HG03571 (cell line): ENCODE data around the gene KIAA0513.

ENCODE experiments used
- ATAC-seq: cut with Tn5 transposase; IDR thresholded peaks from one replicate; pipeline ENCODE4 v1.9.1; 2021; ENCODE audit not compliant: unreplicated experiment

The KIAA0513 gene

GRCh38 chr16:85066346-85066885 is 38.8 kb downstream of the KIAA0513 start:
- no peak for ATAC-seq

GRCh38 chr16:85067024-85067423 is 39.4 kb downstream of the KIAA0513 start:
- no peak for ATAC-seq

DNA sequence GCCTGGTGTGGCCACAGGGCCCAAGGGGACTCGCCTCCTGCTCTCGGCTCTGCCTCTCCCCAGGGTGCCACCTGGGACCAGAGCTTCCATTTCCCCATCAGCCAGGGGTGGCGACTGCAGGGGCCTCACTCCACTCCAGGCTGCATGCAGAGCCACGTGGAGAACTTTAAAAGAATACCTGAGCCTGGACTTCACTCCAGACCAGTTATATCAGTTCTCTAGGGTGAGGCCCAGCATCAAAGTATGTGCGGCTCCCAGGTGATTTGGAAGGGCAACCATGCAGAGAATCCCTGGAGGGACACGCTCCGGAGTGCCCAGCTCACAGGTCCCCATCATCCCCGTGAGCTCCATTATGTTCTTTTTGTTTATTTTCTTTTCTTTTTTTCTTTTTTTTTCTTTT is 39.8 kb downstream of the KIAA0513 start:
- no peak for ATAC-seq

DNA sequence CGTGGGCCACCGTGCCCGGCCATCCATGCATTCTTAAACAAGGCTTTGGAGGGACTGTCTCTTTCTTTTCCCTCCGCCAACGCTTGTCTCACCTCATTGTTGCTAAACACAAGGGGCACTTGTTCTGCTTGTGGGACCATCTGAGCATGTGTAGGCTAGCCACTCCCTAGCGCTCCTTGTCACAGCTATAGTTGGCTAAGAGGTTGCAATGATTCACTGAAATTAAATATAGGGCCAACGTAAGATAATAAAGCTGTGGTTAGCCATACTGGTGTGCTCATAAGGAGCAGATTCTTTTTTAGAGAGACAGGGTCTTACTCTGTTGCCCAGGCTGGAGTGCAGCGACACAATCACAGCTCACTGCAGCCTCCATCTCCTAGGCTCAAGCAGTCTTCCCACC is 41.2 kb downstream of the KIAA0513 start:
- no peak for ATAC-seq

GRCh38 chr16:85069171-85069570 is 41.6 kb downstream of the KIAA0513 start:
- no peak for ATAC-seq

- no peak for ATAC-seq
Observed at GRCh38 chr16:85072076-85072860, 44.7 kb downstream of the KIAA0513 start.

GRCh38 chr16:85072947-85073346 is 45.4 kb downstream of the KIAA0513 start:
- no peak for ATAC-seq

GRCh38 chr16:85074225-85074914 is 46.8 kb downstream of the KIAA0513 start:
- no peak for ATAC-seq

- no peak for ATAC-seq
Observed at GRCh38 chr16:85075236-85075924, 47.8 kb downstream of the KIAA0513 start.

DNA sequence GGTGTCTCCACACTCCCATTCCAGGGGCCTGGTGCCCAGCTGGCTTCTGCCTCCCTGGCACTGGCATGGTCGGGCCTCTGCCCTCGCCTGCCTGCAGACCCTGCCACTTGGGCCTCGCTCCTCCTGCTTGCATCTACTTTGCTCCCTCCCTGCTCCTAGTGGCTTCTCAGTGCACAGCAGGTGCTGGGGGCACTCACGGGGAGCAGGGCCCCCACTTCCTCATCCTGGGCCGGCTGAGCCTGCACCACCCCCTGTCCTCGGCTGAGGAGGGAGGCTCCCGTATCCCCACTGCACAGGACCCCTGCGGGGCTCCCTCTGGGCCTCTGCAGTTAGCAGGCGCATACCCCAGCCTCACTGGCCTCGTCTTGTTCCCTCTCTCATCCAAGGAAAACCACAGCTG is 49.4 kb downstream of the KIAA0513 start:
- ATAC-seq: no peak

- ATAC-seq: no peak
Observed at GRCh38 chr16:85077576-85078125, 50.1 kb downstream of the KIAA0513 start.

DNA sequence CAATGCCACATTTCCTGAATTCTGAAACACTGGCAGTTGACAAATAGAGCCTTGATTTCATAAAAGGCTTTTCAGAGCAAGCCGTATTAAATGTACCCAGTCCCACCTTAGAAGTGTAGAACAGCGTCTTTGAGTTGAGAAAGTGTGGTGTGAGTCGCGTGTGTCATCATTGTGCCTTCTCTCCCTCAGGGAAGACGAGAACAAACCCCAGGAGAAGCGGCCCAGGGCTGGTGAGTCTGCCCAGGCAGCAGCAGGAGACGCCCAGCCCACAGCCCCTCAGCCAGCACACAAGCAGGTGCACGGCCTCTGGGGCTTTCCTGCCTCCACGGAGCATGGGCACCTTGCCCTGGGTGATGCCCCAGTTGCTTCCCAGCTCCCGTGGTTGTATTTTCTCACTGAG is 50.6 kb downstream of the KIAA0513 start:
- no peak for ATAC-seq

DNA sequence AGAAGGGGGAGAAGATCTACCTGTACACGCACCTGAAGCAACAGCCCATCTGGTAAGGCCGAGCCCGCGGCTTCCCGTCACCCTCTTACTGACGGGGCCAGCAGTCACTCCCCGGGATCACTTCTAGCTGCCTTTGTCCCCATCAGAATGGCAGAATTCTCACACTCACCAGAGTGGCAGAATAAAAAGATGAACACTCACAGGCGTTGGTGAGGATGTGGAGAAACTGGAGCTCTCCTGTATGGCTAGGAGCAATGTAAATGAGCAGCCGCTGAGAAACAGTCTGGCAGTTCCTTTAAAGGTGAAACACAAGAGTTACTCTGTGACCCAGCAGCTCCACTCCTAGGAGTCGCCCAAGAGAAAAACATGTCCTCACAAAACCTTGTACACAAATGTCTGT is 51.4 kb downstream of the KIAA0513 start:
- no peak for ATAC-seq

GRCh38 chr16:85079785-85080570 is 52.4 kb downstream of the KIAA0513 start:
- no peak for ATAC-seq

DNA sequence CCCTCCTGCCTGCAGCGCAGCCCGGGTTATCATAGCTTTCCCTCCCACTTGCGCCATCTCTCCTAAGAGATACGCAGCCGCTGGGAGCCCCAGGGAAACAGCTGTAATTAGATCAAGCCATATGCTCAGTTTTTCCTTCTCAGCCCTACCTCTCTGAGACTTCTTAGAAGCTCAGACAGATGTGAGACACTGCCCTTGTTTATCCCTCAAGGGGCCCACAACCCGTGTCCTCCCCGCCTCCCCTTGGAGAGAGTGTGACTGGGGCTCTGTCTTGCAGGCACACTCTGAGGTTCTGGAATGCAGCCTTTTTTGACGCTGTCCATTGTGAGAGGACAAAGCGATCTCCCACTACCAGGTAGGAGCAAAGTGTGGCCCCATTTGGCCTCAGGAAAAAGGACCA is 53.4 kb downstream of the KIAA0513 start:
- no peak for ATAC-seq

DNA sequence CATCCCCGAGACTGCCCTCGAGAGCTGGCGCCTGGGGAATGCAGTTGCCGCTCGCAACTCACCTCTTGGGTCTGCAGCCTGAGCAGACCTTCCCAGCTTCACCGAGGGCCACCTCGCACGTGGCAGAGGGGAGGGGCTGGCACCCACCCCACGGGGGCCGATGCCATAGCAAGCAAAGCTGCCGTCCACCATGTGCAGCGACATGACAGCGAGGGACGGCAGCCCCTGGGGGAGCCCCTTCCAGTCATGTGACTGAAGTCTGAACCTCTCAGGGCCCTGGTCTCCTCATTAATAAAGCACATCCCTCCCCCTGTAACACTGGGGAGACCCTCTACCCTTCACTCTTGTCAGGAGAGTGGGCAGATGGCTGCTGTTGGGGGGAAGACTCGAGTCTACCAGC is 54.2 kb downstream of the KIAA0513 start:
- no peak for ATAC-seq

- no peak for ATAC-seq
Observed at GRCh38 chr16:85082173-85083050, 54.8 kb downstream of the KIAA0513 start.

GRCh38 chr16:85083051-85083639 is 55.5 kb downstream of the KIAA0513 start:
- no peak for ATAC-seq

DNA sequence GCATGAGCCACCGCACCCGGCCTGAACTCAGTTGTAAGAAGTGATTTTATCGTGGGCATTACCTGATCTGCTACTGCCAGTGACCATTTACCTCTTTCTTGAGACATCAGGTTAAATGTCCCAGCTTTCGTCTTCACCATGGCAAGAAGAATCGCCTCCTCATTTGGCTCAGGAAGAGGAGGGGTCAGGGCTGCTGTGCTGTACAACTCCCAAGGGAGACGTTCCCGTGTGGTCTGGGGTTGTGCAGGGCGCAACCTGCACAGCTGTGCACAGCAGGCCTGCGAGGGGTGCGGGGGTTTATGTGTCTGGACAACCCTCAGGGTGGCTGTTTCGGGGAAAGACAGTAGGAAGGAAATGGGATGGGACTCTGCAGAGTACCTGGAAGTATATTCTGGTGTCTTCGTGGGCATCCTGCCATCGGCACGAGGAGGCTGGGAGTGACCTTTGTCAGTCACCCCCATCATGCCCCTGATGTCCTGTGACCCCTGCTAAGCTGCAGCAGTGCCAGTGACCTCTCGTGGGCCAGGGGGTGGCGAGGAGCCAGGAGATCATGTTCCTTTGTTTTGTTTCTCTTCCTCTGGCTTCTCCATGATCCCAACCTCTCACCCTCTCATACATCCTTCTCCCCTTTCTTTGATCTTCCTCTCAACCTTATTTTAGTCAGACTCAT is 57.4 kb downstream of the KIAA0513 start:
- no peak for ATAC-seq
